Type B pancreatic cell (in vitro differentiated cells): ENCODE data around the gene SELP. TPM values are rescaled to one million over a fixed set of nuclear protein-coding genes. Genes with fewer than 3 reads are reported as not detected.

Source experiments
- DNase-seq: peaks from one replicate; pipeline ENCODE4 v3.0.0; 2021; ENCODE audit warnings: mixed read lengths; ENCODE audit not compliant: unreplicated experiment; ENCODE audit errors: extremely low spot score
- H3K27ac Mint-ChIP-seq: 2 replicates; pipeline ENCODE4 v1.8.0; 2021; ENCODE audit warnings: mild to moderate bottlenecking, mixed read lengths
- H3K27me3 Mint-ChIP-seq: 2 replicates; pipeline ENCODE4 v1.8.0; 2021; ENCODE audit warnings: mixed read lengths
- H3K36me3 Mint-ChIP-seq: 2 replicates; pipeline ENCODE4 v1.8.0; 2021; ENCODE audit warnings: mixed read lengths
- H3K4me1 Mint-ChIP-seq: one replicate; pipeline ENCODE4 v1.8.0; 2021; ENCODE audit warnings: mixed read lengths; ENCODE audit not compliant: unreplicated experiment
- H3K4me3 Mint-ChIP-seq: 2 replicates; pipeline ENCODE4 v1.8.0; 2021; ENCODE audit warnings: mild to moderate bottlenecking, mixed read lengths
- H3K9me3 Mint-ChIP-seq: 2 replicates; pipeline ENCODE4 v1.8.0; 2021; ENCODE audit warnings: mixed read lengths
- total RNA-seq: library from RNA; stranded (reverse); gene quantifications from 2 replicates; pipeline ENCODE4 v1.2.1, GENCODE V29; 2021; ENCODE audit warnings: low replicate concordance
- TF ChIP-seq, protein P1 (sequence below): fragments of 200-600 bp; sonication (generic); conservative IDR thresholded peaks from 2 replicates; pipeline ENCODE4 v1.5.0; 2021; ENCODE audit warnings: antibody characterized with exemption, mild to moderate bottlenecking

SELP gene
- total RNA-seq, 1 donor from 2014 or later = 0.31 TPM

DNA sequence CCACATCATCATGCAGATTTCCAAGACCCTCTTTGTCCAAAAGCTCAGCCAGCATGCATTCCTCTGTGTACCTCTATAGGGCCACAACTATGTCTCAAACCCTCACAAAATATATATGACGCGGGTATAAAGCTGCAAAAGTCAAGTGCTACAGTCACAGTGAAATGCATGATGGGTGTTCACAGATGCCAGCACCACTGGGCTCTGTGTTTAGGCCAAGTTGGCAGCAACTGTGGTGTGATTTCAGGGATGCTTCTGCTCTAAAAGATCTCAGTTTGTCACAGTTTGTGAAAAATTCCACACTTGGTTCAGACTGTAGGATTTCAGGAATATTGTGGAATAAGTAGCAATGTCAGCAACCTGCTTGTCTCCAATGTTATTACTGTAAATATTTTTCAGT, 23.9 kb upstream of the SELP start:
- DNase-seq = no peak
- H3K9me3 Mint-ChIP-seq = peaks cover 6% of the 10 kb centered on the region
- H3K27me3 Mint-ChIP-seq = no peaks in the 10 kb centered on the region
- no peak overlapping the region for H3K27ac Mint-ChIP-seq
- peaks cover 4% of the 10 kb centered on the region for H3K36me3 Mint-ChIP-seq
- TF ChIP-seq, protein P1, sequence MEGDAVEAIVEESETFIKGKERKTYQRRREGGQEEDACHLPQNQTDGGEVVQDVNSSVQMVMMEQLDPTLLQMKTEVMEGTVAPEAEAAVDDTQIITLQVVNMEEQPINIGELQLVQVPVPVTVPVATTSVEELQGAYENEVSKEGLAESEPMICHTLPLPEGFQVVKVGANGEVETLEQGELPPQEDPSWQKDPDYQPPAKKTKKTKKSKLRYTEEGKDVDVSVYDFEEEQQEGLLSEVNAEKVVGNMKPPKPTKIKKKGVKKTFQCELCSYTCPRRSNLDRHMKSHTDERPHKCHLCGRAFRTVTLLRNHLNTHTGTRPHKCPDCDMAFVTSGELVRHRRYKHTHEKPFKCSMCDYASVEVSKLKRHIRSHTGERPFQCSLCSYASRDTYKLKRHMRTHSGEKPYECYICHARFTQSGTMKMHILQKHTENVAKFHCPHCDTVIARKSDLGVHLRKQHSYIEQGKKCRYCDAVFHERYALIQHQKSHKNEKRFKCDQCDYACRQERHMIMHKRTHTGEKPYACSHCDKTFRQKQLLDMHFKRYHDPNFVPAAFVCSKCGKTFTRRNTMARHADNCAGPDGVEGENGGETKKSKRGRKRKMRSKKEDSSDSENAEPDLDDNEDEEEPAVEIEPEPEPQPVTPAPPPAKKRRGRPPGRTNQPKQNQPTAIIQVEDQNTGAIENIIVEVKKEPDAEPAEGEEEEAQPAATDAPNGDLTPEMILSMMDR = no peak
- peaks cover 6% of the 10 kb centered on the region for H3K4me1 Mint-ChIP-seq
- no peak overlapping the region for H3K4me3 Mint-ChIP-seq

DNA sequence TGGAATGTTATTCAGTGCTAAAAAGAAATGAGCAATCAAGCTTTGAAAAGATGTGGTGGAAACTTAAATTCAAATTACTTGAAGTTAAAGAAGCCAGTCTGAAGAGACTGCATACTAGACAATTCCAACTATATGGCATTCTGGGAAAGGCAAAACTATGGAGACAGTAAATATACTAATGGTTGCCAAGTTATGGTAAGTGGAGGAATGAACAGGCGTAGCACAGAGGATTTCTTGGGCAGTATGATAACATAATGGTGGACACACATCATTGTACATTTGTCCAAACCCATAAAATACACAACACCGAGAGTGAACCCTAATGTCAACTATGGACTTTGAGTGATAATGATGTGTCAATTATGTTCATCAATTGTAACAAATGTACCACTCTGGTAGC, 21.1 kb upstream of the SELP start:
- no peaks in the 10 kb centered on the region for H3K36me3 Mint-ChIP-seq
- no peak overlapping the region for H3K4me3 Mint-ChIP-seq
- H3K27me3 Mint-ChIP-seq = no peaks in the 10 kb centered on the region
- TF ChIP-seq, protein P1 = no peak
- no peaks in the 10 kb centered on the region for H3K4me1 Mint-ChIP-seq
- H3K27ac Mint-ChIP-seq = no peak overlapping the region
- no peak for DNase-seq
- H3K9me3 Mint-ChIP-seq = no peaks in the 10 kb centered on the region

DNA sequence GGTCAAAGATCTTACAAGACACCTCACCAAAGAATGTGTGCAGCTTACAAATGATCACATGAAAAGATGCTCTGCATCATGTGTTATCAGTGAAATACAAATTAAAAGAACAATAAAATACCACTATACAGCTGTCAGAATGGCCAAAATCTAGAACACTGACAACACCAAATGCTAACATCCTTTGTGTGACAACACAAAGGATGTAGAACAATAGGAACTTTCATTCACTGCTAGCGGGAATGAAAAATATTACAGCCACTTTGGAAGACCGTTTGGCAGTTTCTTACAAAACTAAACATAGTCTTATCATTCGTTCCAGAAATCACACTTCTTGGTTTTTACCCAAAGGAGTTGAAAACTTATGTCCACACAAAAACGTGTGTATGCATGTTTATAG, 20.6 kb upstream of the SELP start:
- Mint-ChIP-seq H3K36me3 (no peaks in the 10 kb centered on the region), H3K27me3 (no peaks in the 10 kb centered on the region), H3K9me3 (no peaks in the 10 kb centered on the region), H3K4me3 (no peak overlapping the region), H3K27ac (no peak overlapping the region), H3K4me1 (no peaks in the 10 kb centered on the region)
- no peak for DNase-seq
- TF ChIP-seq, protein P1 = no peak

DNA sequence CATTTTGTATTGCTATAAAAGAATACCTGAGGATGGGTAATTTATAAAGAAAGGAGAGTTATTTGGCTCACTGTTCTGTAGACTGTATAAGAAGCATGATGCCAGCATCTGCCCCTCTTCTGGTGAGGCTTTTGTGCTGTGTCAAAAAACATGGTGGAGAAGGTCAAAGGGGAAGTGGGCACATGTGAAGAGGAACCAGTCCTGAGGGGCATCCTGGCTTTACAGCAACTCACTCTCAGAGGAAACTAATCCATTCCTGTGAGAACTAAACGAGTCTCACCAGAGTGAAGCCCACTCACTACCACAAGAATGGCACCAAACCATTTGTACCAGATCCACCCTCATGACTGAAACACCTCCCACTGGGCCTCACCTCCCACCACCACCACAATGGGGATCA, 18.8 kb upstream of the SELP start:
- no peak for DNase-seq
- H3K36me3 Mint-ChIP-seq = no peaks in the 10 kb centered on the region
- H3K4me1 Mint-ChIP-seq = no peaks in the 10 kb centered on the region
- TF ChIP-seq, protein P1 = no peak
- no peak overlapping the region for H3K27ac Mint-ChIP-seq
- H3K27me3 Mint-ChIP-seq = no peaks in the 10 kb centered on the region
- H3K9me3 Mint-ChIP-seq = no peaks in the 10 kb centered on the region
- H3K4me3 Mint-ChIP-seq = no peak overlapping the region

DNA sequence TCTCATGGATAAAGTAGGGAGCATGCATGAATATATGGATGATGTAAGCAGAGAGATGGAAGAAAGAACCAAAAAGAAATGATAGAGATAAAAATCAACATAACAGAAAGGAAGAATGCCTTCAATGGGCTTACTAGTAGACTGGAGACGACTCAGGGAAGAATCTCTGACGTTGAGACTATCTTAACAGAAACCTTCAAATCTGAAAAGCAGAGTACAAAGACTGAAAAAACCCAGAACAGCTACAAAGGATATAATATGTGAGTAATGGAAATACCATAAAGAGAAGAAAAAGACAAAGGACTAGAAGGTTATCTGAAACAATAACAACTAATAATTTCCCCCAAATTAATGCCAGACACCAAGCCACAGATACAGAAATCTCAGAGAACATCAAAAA, 18.3 kb upstream of the SELP start:
- Mint-ChIP-seq H3K4me1 (no peaks in the 10 kb centered on the region), H3K4me3 (no peak overlapping the region), H3K9me3 (no peaks in the 10 kb centered on the region), H3K36me3 (no peaks in the 10 kb centered on the region), H3K27ac (no peak overlapping the region), H3K27me3 (no peaks in the 10 kb centered on the region)
- TF ChIP-seq, protein P1 = no peak
- no peak for DNase-seq

DNA sequence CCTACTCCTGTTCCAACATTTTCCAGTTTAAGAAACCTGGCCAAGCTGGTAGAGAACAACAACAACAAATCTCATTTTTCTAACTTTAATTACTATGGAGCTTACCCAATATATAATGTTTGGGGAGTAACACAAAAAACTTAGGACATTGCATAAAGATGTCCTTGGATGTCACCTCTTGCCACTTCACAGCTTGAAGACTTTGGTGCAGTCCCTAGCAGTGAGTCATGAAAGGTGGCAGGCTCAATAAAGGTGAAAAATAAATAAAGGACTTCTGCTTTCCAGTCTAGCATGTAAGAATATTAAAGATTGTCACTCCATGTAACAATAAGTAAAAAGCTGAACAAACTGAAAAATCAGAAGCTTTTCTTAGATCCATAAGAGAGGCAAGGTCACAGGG, 17.6 kb upstream of the SELP start:
- Mint-ChIP-seq H3K36me3 (no peaks in the 10 kb centered on the region), H3K27ac (no peak overlapping the region), H3K9me3 (no peaks in the 10 kb centered on the region), H3K4me1 (no peaks in the 10 kb centered on the region), H3K4me3 (no peak overlapping the region), H3K27me3 (no peaks in the 10 kb centered on the region)
- TF ChIP-seq, protein P1 = no peak
- no peak for DNase-seq
